Measurements from ENCODE around the gene KANTR.
A peak's percentile ranks its signal among the peaks of the same experiment; 100 is the strongest.

The KANTR gene, protein sequence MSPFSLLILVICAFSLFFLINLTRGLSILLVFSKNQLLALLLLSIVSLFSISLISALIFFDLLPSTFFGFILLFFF

DNA sequence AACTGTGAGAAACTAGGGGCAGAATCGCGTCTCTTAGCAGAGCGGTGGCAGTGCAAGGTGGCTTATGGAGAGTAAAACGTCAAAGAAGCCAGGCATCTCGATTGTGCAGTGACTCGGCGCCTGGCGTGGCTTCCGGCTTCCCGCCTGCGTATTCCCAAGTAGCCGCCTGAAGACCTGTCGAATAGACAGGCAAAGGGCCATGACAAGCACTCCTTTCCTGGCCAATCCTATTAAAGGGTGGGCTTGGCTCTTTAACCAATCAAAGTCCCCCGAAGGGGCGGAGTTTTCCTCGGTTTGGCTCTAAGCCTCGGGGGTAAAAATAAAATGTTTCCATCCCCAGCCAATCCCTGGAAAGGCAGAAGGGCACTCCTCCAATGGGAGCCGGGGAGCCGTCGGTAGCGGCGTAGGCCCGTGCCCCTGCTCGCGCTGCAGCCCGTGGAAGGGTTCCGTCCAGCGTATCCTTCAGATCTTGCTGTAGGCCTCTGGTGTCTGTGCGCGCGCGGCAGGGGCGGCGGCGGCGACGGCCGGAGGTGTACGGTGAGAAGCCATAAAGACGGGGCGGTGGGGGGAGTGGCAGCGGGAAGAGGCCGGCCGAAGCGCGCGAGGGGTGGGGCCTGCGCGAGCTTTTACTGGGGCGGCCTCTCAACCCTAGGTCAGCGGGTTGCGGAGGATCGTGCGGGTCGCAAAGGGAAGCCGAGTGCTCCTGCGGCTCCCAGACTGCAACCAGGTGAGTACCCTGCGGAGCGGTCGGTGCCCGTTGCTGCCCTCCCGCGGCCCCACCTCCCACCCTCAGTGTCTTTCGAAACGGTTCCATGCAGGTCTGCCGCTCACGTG is at the start of gene KANTR:
KANTR (plus strand) TSS at position 395 of the 834 bp plus-strand sequence. CDS start 30,131 bp downstream, outside the sequence.
- peak; percentile 44 to 59 for DNase-seq (ENCODE audit: low read depth in 2 of 2)

DNA sequence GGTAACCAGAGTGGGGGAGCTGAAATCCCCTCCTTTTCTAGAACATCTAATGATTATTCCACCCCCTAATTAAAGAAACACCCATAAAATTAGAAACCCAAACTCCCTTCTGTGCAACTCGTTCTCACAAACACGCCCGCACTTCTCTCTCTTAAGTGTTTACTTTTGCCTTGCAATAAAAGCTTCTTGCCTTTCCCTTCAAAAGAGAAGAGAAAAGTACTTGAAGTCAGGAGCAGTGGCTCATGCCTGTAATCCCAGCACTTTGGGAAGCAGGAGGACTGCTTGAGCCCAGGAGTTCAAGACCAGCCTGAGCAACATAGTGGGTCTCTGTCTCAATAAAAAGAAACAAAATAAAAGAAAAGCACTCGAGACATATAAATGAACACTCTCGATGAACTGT is 48.9 kb upstream of the KANTR start:
- DNase-seq (ENCODE audit: low read depth in 2 of 2) = no peak

DNA sequence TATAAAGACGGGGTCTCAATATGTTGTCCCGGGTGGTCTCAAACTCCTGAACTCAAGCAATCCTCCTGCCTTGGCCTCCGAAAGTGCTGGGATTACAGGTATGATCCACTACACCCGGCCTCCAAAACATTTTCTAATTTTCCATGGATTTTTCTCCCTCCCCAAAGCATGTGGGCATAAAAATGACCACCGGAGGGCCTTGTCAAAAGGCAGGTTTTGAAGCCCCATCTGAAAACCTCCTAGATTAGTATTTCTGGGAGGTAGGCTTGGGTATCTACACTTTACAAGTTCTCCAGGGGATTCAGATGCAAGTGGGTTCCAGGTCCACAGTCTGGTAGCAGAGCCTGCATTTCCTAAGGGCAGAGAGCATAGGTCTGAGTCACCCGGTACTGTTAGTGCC is 46.7 kb upstream of the KANTR start:
- DNase-seq (ENCODE audit: low read depth in 2 of 2) = no peak

- DNase-seq (ENCODE audit: low read depth in 2 of 2) = no peak
Measured at GRCh38 chrX:53048169-53049126, 45.5 kb upstream of the KANTR start, which contains the start of gene GPR173. Gene GPR173 (plus strand): TSS chrX:53048789. CDS start chrX:53076622, 27,833 bp downstream.

- no peak for DNase-seq (ENCODE audit: low read depth in 2 of 2)
Measured at GRCh38 chrX:53049127-53049517, 44.8 kb upstream of the KANTR start.

DNA sequence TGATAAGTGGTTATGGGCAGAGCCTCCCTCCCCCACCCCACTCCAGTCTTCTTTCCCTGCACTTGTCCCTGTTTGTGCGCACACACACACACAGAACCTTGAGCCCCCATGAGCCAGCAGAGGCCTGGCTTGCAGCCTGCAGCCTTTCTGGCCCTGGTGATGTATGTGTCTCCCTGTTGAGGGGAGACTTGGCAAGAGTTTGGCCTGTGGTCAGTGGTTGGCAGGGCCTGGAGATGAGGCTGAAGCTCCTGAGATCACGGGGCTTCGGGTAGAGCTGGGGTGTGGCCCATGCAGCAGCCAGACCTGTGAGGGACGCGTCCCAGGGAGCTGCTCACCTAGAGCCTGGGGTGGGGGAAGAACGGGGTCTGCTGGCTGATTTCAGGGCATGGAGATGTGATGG is 43.1 kb upstream of the KANTR start:
- DNase-seq (ENCODE audit: low read depth in 2 of 2) = no peak

DNA sequence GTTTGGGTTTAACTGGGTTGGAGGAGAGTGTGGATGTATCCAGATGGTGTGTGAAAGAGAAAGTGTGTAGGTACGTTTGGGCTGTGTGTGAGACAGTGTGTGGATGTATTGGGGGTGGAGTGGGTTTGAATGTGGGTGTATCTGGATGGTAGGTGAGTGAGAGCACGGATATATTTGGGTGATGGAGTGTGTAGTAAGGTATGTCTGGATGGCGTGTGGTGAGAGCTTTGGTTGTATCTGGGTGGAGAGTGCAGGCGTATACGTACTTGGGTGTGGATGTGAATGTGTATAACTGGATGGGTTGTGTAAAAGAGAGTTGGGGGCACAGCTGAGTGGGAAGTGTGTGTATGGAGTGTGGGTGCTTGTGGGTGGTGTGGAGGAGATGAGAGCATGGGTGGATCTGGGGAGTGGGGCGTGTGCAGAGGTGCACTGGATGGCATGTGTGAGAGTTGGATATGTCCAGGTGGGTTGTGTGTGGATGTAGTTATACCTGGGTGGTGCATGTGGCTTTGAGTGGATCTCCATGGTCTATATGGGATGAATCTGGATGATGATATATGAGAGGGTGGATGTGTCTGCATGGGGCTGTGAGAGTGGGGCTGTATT is 38.6 kb upstream of the KANTR start:
- no peak for DNase-seq (ENCODE audit: low read depth in 2 of 2)

DNA sequence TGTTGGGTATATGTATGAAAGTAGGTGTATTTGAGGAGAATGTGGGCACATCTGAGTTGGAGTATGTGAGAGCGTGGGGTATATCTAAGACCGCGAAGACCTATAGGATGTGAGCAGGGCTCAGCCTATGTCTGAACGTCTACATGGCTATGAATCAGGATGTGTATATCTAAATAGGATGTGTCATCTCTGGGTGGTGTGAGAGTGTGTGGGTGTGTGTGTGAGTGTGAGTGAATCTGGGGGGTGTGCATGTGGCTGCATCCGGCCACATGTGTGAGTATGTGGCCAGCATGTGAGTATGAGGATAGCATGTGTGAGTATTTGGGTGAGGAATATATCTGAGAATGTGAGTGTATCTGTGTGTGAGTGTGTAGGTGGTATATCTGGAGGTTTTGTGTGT is 37.6 kb upstream of the KANTR start:
- DNase-seq (ENCODE audit: low read depth in 2 of 2) = no peak

- no peak for DNase-seq (ENCODE audit: low read depth in 2 of 2)
Measured at GRCh38 chrX:53065104-53065503, 28.8 kb upstream of the KANTR start.

DNA sequence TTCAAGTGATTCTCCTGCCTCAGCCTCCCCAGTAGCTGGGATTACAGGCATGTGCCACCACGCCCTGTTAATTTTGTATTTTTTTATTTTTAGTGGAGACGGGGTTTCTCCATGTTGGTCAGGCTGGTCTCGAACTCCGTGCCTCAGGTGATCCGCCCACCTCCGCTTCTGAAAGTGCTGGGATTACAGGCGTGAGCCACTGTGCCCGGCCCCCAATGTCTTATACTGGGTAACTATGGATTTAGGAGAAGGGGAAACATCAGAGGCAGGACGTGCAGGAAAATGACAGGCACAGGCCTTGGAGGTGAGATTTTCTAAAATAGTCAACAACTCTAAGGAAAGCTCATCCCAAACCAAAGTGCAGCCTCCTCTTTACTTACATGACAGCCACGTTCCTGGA is 22.9 kb upstream of the KANTR start:
- no peak for DNase-seq (ENCODE audit: low read depth in 2 of 2)

DNA sequence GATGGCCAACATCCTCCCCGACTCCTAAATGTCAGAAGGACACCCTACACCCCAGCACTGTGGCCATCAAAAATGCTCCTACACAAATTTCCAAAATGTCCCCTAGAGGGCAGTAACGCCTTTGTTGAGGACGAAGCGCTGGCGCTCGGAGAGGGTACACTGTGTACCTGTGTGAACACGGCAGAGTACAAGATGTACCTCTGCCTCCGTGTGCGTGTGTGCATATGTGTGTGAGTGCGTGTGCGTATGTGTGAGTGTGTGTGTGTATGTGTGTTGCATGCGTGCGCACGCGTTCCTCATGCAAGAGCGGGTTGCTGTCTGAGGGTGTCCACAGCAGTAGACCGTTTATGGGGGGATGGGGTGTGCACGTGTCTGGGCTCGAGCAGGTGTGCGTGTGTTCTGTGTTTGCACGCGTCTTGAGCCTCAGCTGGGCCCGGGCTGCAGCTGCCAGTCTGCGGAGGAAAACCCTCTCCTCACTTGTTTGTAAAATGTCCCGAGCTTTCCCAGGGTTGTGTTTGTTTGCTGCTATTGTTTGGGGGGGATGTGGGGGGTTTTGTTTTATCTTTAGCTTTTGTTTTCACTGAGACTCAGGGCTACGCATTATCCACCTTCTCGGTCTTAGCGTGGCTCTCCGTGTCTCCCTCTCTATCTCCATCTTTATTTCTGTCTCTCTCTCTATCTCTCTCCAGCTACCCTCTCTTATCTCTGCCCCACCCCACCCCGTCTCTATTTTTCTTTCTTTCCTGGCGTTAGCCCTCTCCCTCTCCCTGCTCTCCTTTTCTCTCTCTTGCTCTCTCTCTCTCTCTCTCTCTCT is 22.1 kb upstream of the KANTR start:
- peak; percentile 33 to 51 for DNase-seq (ENCODE audit: low read depth in 2 of 2)

DNA sequence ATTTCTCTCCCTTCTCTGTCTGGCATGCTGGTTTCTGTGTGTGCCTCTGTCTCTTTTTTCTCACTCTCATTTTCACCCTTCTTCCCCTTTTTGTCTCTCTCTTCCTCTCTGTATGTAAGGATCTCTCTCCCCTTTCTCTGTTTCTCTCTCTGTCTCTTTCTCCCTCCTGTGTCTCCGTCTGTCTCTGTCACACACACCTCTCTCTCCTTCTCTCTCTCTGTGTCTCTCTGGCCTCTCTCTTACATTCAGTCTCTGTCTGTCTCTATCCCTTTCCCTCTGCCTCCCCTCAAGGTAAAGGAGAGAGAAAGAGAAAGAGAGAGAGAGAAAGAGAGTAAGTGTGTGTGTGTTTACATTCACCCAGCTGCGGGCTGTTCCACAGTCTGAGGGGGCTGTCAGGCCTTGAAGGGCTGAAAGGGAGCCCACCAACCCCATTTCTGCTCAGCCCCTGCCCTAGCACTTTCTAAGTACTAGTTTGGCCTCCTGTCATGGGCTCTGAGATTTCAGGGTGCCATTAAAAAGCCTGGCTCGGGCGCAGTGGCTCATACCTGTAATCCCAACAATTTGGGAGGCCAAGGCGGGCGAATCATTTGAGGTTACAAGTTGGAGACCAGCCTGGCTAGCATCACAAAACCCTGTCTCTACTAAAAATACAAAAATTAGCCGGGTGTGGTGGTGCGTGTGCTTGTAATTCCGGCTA is 21.4 kb upstream of the KANTR start:
- DNase-seq (ENCODE audit: low read depth in 2 of 2) = no peak

DNA sequence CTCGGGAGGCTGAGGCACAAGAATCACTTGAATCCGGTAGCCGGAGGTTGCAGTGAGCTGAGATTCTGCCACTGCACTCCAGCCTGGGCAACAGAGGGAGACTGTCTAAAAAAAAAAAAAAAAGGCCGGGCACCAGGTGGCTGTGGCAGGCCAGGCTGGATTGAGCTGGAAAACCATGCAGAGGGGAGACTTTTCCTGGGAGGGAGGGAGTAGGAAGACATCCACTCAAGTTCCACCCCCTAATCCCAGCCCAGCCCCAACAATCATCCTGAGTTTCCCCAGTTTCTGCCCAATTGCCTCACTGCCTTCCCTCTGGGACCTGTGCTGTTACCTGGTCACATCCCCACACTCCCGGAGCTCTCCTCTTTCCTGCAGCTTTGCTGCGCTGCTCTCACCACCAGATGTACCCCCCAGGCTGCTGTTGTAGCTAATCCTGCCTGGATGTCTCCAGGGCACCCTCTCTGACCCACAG is 20.8 kb upstream of the KANTR start:
- no peak for DNase-seq (ENCODE audit: low read depth in 2 of 2)

GRCh38 chrX:53075011-53075410 is 18.9 kb upstream of the KANTR start:
- no peak for DNase-seq (ENCODE audit: low read depth in 2 of 2)

DNA sequence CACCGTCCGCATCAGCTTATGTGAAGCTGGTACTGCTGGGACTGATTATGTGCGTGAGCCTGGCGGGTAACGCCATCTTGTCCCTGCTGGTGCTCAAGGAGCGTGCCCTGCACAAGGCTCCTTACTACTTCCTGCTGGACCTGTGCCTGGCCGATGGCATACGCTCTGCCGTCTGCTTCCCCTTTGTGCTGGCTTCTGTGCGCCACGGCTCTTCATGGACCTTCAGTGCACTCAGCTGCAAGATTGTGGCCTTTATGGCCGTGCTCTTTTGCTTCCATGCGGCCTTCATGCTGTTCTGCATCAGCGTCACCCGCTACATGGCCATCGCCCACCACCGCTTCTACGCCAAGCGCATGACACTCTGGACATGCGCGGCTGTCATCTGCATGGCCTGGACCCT is 17.3 kb upstream of the KANTR start:
- no peak for DNase-seq (ENCODE audit: low read depth in 2 of 2)

DNA sequence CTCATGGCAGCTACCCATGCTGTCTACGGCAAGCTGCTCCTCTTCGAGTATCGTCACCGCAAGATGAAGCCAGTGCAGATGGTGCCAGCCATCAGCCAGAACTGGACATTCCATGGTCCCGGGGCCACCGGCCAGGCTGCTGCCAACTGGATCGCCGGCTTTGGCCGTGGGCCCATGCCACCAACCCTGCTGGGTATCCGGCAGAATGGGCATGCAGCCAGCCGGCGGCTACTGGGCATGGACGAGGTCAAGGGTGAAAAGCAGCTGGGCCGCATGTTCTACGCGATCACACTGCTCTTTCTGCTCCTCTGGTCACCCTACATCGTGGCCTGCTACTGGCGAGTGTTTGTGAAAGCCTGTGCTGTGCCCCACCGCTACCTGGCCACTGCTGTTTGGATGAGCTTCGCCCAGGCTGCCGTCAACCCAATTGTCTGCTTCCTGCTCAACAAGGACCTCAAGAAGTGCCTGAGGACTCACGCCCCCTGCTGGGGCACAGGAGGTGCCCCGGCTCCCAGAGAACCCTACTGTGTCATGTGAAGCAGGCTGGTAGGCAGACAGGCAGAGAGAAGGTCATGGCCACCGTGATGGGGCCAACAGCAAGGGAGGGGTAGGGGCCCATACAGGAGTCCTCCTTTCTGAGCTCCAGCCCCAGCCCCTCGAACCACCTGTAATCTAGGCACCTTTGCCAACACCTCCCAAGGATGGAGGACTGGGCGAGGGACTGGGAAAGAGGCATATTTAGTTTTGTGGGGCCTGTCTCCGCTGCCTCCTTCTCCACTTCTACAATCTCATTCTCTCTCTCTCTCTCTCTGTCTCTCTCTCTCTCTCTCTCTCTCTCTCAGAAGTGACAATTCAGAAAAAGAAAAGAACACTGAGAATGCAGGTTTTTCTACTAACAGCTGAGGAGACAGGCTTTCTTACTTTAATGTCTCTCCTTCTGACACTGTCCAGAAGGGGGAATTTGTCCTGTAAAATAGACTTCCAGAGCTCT is 16.4 kb upstream of the KANTR start:
- no peak for DNase-seq (ENCODE audit: low read depth in 2 of 2)

GRCh38 chrX:53078943-53079342 is 15.0 kb upstream of the KANTR start:
- no peak for DNase-seq (ENCODE audit: low read depth in 2 of 2)

DNA sequence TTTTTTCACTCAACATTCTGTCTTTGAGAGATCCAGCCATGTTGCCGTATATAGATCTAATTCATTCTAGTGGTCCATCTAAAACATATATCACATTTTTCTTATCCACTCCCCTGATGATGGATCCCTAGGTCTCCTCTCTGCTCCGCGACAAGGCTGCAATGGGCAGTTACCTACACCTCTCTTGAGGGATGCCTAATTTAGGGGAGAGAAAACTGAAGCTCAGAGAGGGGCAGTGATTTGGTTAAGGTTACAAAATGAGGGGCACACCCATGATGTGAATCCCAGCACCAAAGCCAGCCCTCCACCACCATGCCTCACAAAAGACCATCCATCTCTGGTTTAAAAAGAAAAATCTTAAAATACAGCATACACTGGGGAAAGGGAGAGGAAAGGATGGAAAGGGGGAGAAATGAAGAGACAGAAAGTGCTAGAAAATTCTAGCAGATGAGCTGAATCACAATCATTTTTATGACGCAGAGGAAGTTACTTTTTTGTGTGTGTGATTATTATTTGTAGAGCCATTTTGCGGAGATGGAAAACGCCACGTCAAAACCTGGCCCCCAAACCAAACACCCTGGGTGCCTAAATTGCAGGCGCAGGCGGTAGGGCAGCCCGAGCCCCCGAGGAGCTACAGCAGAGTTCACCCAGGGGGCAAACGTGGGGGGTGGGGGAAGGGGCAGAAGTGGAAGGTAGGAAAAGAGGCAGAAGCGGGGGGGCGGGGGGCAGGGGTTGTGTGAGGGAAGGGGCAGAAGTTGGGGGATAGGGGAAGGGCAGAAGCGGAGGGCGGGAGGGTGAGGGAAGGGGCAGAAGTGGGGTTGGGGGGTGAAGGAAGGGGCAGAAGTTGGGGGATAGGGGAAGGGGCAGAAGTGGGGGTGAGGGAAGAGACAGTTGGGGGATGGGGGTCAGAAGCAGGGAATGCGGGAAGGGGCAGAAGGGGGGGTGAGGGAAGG is 13.0 kb upstream of the KANTR start:
- no peak for DNase-seq (ENCODE audit: low read depth in 2 of 2)
